Measurements from ENCODE around the gene CAD. TPM values are rescaled to one million over a fixed set of nuclear protein-coding genes. Genes with fewer than 3 reads are reported as not detected.
A peak's percentile ranks its signal among the peaks of the same experiment; 100 is the strongest.

The CAD gene
- total RNA-seq, 1 experiment from 2014 or later = 71.4 TPM

- Histone ChIP-seq H2AFZ (ENCODE audit: low read length) (no peak overlapping the region), H4K20me1 (ENCODE audit: insufficient read depth, low read depth, low read length) (no peaks in the 10 kb centered on the region), H3K4me1 (ENCODE audit: low read length) (peaks cover 19% of the 10 kb centered on the region), H3K9me3 (ENCODE audit: low read length) (no peaks in the 10 kb centered on the region), H3K36me3 (ENCODE audit: insufficient read depth, low read length) (peaks cover 17% of the 10 kb centered on the region), H3K9ac (ENCODE audit: low read length) (no peak overlapping the region), H3K79me2 (ENCODE audit: low read length) (no peaks in the 10 kb centered on the region), H3K27me3 (ENCODE audit: low read length) (no peaks in the 10 kb centered on the region), H3K27ac (ENCODE audit: low read length) (no peak overlapping the region), H3K4me3 (ENCODE audit: low read length) (no peak overlapping the region), H3K4me2 (ENCODE audit: low read depth, low read length, poor library complexity, severe bottlenecking) (no peak overlapping the region), H3K9me2 (replicated peaks; ENCODE audit: insufficient read depth, low read length) (no peaks in the 10 kb centered on the region)
- DNase-seq = no peak
Observed at GRCh38 chr2:27247893-27248292, 30.7 kb downstream of the CAD start.

- H2AFZ ChIP-seq (ENCODE audit: low read length) = no peak overlapping the region
- H3K9me2 ChIP-seq (replicated peaks; ENCODE audit: insufficient read depth, low read length) = no peaks in the 10 kb centered on the region
- DNase-seq = no peak
- no peak overlapping the region for H3K9ac ChIP-seq (ENCODE audit: low read length)
- H3K36me3 ChIP-seq (ENCODE audit: insufficient read depth, low read length) = 0 out of 2 replicates have a peak, but pooled peaks cover 3% of the 10 kb centered on the region
- H3K4me1 ChIP-seq (ENCODE audit: low read length) = peaks cover 19% of the 10 kb centered on the region
- H3K79me2 ChIP-seq (ENCODE audit: low read length) = no peaks in the 10 kb centered on the region
- H4K20me1 ChIP-seq (ENCODE audit: insufficient read depth, low read depth, low read length) = no peaks in the 10 kb centered on the region
- no peaks in the 10 kb centered on the region for H3K9me3 ChIP-seq (ENCODE audit: low read length)
- no peaks in the 10 kb centered on the region for H3K27me3 ChIP-seq (ENCODE audit: low read length)
- H3K27ac ChIP-seq (ENCODE audit: low read length) = no peak overlapping the region
- no peak overlapping the region for H3K4me3 ChIP-seq (ENCODE audit: low read length)
- H3K4me2 ChIP-seq (ENCODE audit: low read depth, low read length, poor library complexity, severe bottlenecking) = no peak overlapping the region
Observed at GRCh38 chr2:27249159-27249890, 32.2 kb downstream of the CAD start.

GRCh38 chr2:27249891-27250651 is 32.9 kb downstream of the CAD start:
- Histone ChIP-seq H3K79me2 (ENCODE audit: low read length) (no peaks in the 10 kb centered on the region), H3K27me3 (ENCODE audit: low read length) (no peaks in the 10 kb centered on the region), H3K9ac (ENCODE audit: low read length) (no peak overlapping the region), H3K9me2 (replicated peaks; ENCODE audit: insufficient read depth, low read length) (no peaks in the 10 kb centered on the region), H4K20me1 (ENCODE audit: insufficient read depth, low read depth, low read length) (no peaks in the 10 kb centered on the region), H2AFZ (ENCODE audit: low read length) (peak overlapping the region; percentile 12; the same call in 1 of the 2 replicates), H3K4me1 (ENCODE audit: low read length) (peaks cover 19% of the 10 kb centered on the region), H3K9me3 (ENCODE audit: low read length) (no peaks in the 10 kb centered on the region), H3K36me3 (ENCODE audit: insufficient read depth, low read length) (no peaks in the 10 kb centered on the region), H3K4me2 (ENCODE audit: low read depth, low read length, poor library complexity, severe bottlenecking) (no peak overlapping the region), H3K4me3 (ENCODE audit: low read length) (no peak overlapping the region), H3K27ac (ENCODE audit: low read length) (no peak overlapping the region)
- peak; percentile 90 for DNase-seq

GRCh38 chr2:27250652-27251379 is 33.6 kb downstream of the CAD start:
- H3K9me2 ChIP-seq (replicated peaks; ENCODE audit: insufficient read depth, low read length) = no peaks in the 10 kb centered on the region
- H3K9me3 ChIP-seq (ENCODE audit: low read length) = no peaks in the 10 kb centered on the region
- H2AFZ ChIP-seq (ENCODE audit: low read length) = no peak overlapping the region
- no peak overlapping the region for H3K4me3 ChIP-seq (ENCODE audit: low read length)
- no peaks in the 10 kb centered on the region for H3K79me2 ChIP-seq (ENCODE audit: low read length)
- peaks cover 19% of the 10 kb centered on the region for H3K4me1 ChIP-seq (ENCODE audit: low read length)
- no peaks in the 10 kb centered on the region for H3K36me3 ChIP-seq (ENCODE audit: insufficient read depth, low read length)
- no peak overlapping the region for H3K4me2 ChIP-seq (ENCODE audit: low read depth, low read length, poor library complexity, severe bottlenecking)
- no peak overlapping the region for H3K9ac ChIP-seq (ENCODE audit: low read length)
- no peaks in the 10 kb centered on the region for H3K27me3 ChIP-seq (ENCODE audit: low read length)
- no peak for DNase-seq
- no peak overlapping the region for H3K27ac ChIP-seq (ENCODE audit: low read length)
- H4K20me1 ChIP-seq (ENCODE audit: insufficient read depth, low read depth, low read length) = no peaks in the 10 kb centered on the region

GRCh38 chr2:27251766-27252165 is 34.6 kb downstream of the CAD start:
- H3K9me2 ChIP-seq (replicated peaks; ENCODE audit: insufficient read depth, low read length) = no peaks in the 10 kb centered on the region
- no peak overlapping the region; the same call in 1 of the 2 replicates for H3K9ac ChIP-seq (ENCODE audit: low read length)
- H4K20me1 ChIP-seq (ENCODE audit: insufficient read depth, low read depth, low read length) = no peaks in the 10 kb centered on the region
- H3K79me2 ChIP-seq (ENCODE audit: low read length) = no peaks in the 10 kb centered on the region
- peak overlapping the region; percentile 23 for H3K4me2 ChIP-seq (ENCODE audit: low read depth, low read length, poor library complexity, severe bottlenecking)
- H2AFZ ChIP-seq (ENCODE audit: low read length) = no peak overlapping the region
- no peaks in the 10 kb centered on the region for H3K36me3 ChIP-seq (ENCODE audit: insufficient read depth, low read length)
- no peak for DNase-seq
- H3K4me3 ChIP-seq (ENCODE audit: low read length) = no peak overlapping the region
- H3K27me3 ChIP-seq (ENCODE audit: low read length) = no peaks in the 10 kb centered on the region
- peaks cover 19% of the 10 kb centered on the region for H3K4me1 ChIP-seq (ENCODE audit: low read length)
- H3K9me3 ChIP-seq (ENCODE audit: low read length) = no peaks in the 10 kb centered on the region
- no peak overlapping the region for H3K27ac ChIP-seq (ENCODE audit: low read length)

- H3K4me2 ChIP-seq (ENCODE audit: low read depth, low read length, poor library complexity, severe bottlenecking) = no peak overlapping the region
- H3K36me3 ChIP-seq (ENCODE audit: insufficient read depth, low read length) = no peaks in the 10 kb centered on the region
- peaks cover 19% of the 10 kb centered on the region for H3K4me1 ChIP-seq (ENCODE audit: low read length)
- H3K9me2 ChIP-seq (replicated peaks; ENCODE audit: insufficient read depth, low read length) = no peaks in the 10 kb centered on the region
- H3K27me3 ChIP-seq (ENCODE audit: low read length) = no peaks in the 10 kb centered on the region
- H3K9ac ChIP-seq (ENCODE audit: low read length) = no peak overlapping the region
- H3K9me3 ChIP-seq (ENCODE audit: low read length) = no peaks in the 10 kb centered on the region
- no peak for DNase-seq
- H4K20me1 ChIP-seq (ENCODE audit: insufficient read depth, low read depth, low read length) = no peaks in the 10 kb centered on the region
- no peaks in the 10 kb centered on the region for H3K79me2 ChIP-seq (ENCODE audit: low read length)
- H3K4me3 ChIP-seq (ENCODE audit: low read length) = no peak overlapping the region
- H3K27ac ChIP-seq (ENCODE audit: low read length) = no peak overlapping the region
- no peak overlapping the region for H2AFZ ChIP-seq (ENCODE audit: low read length)
Observed at GRCh38 chr2:27255187-27255586, 38.0 kb downstream of the CAD start.

- Histone ChIP-seq H3K9ac (ENCODE audit: low read length) (no peak overlapping the region), H3K79me2 (ENCODE audit: low read length) (no peaks in the 10 kb centered on the region), H3K9me2 (replicated peaks; ENCODE audit: insufficient read depth, low read length) (no peaks in the 10 kb centered on the region), H2AFZ (ENCODE audit: low read length) (no peak overlapping the region), H4K20me1 (ENCODE audit: insufficient read depth, low read depth, low read length) (no peaks in the 10 kb centered on the region), H3K4me3 (ENCODE audit: low read length) (no peak overlapping the region), H3K4me1 (ENCODE audit: low read length) (peaks cover 14% of the 10 kb centered on the region), H3K9me3 (ENCODE audit: low read length) (no peaks in the 10 kb centered on the region), H3K4me2 (ENCODE audit: low read depth, low read length, poor library complexity, severe bottlenecking) (no peak overlapping the region), H3K27me3 (ENCODE audit: low read length) (no peaks in the 10 kb centered on the region), H3K27ac (ENCODE audit: low read length) (no peak overlapping the region), H3K36me3 (ENCODE audit: insufficient read depth, low read length) (no peaks in the 10 kb centered on the region)
- no peak for DNase-seq
Observed at GRCh38 chr2:27255660-27256059, 38.5 kb downstream of the CAD start.

GRCh38 chr2:27256855-27257454 is 39.8 kb downstream of the CAD start:
- DNase-seq = no peak
- Histone ChIP-seq H3K4me2 (ENCODE audit: low read depth, low read length, poor library complexity, severe bottlenecking) (no peak overlapping the region), H3K27me3 (ENCODE audit: low read length) (no peaks in the 10 kb centered on the region), H3K9ac (ENCODE audit: low read length) (no peak overlapping the region), H3K9me2 (replicated peaks; ENCODE audit: insufficient read depth, low read length) (no peaks in the 10 kb centered on the region), H3K4me3 (ENCODE audit: low read length) (no peak overlapping the region), H3K79me2 (ENCODE audit: low read length) (no peaks in the 10 kb centered on the region), H3K4me1 (ENCODE audit: low read length) (peaks cover 1% of the 10 kb centered on the region), H4K20me1 (ENCODE audit: insufficient read depth, low read depth, low read length) (no peaks in the 10 kb centered on the region), H3K27ac (ENCODE audit: low read length) (no peak overlapping the region), H3K36me3 (ENCODE audit: insufficient read depth, low read length) (no peaks in the 10 kb centered on the region), H3K9me3 (ENCODE audit: low read length) (no peaks in the 10 kb centered on the region), H2AFZ (ENCODE audit: low read length) (no peak overlapping the region)
